ENCODE data around the gene PSPC1. TPM values are rescaled to one million over a fixed set of nuclear protein-coding genes. Genes with fewer than 3 reads are reported as not detected.
A peak's percentile ranks its signal among the peaks of the same experiment; 100 is the strongest.

PSPC1 gene
- total and polyA plus RNA-seq, 2 of the 13 experiments (the other 11 are each of a cell fraction or from before 2014, with no cell fraction given), result 33.5 to 94.0 TPM

- TF ChIP-seq ZNF687 (CRISPR knock-in tag; IDR thresholded peaks at IDR 0.05) (peak; percentile 62), ZNF574 (CRISPR knock-in tag; IDR thresholded peaks at IDR 0.05) (peak; percentile 35; the same call in 1 of the 2 replicates), SP2 (CRISPR knock-in tag; IDR thresholded peaks at IDR 0.05) (0 out of 2 replicates have a peak, but pooled peaks have one; percentile 11), NFKB2 (CRISPR knock-in tag; IDR thresholded peaks at IDR 0.05; ENCODE audit: borderline replicate concordance) (0 out of 2 replicates have a peak, but pooled peaks have one; percentile 22), HOXA5 (CRISPR knock-in tag; IDR thresholded peaks at IDR 0.05) (peak; percentile 24; the same call in 1 of the 2 replicates), POLR2A (IDR thresholded peaks at IDR 0.05; ENCODE audit: insufficient read depth in 1 of 2, low read depth in 2 of 2, low read length in 2 of 2) (peak; percentile 93 to 95), ZNF766 (CRISPR knock-in tag; IDR thresholded peaks at IDR 0.05; ENCODE audit: borderline replicate concordance) (0 out of 2 replicates have a peak, but pooled peaks have one; percentile 70), THAP11 (CRISPR knock-in tag; IDR thresholded peaks at IDR 0.05) (peak; percentile 57), SOX5 (CRISPR knock-in tag; IDR thresholded peaks at IDR 0.05; ENCODE audit: borderline replicate concordance) (0 out of 2 replicates have a peak, but pooled peaks have one; percentile 12), MEIS2 (CRISPR knock-in tag; IDR thresholded peaks at IDR 0.05) (peak; percentile 67; the same call in 1 of the 2 replicates), ZBTB43 (CRISPR knock-in tag; conservative IDR thresholded peaks at IDR 0.05) (peak; percentile 42; the same call in 1 of the 2 replicates), SIN3A (IDR thresholded peaks at IDR 0.05; ENCODE audit: borderline replicate concordance, low read depth, low read length) (peak; percentile 68; the same call in 1 of the 2 replicates), AFF4 (CRISPR knock-in tag; IDR thresholded peaks at IDR 0.05) (0 out of 2 replicates have a peak, but pooled peaks have one; percentile 35), BRD4 (CRISPR knock-in tag; IDR thresholded peaks at IDR 0.05) (peak; percentile 82), SPEN (CRISPR knock-in tag; IDR thresholded peaks at IDR 0.05; ENCODE audit: low read depth) (0 out of 2 replicates have a peak, but pooled peaks have one; percentile 38), PHF20 (CRISPR knock-in tag; IDR thresholded peaks at IDR 0.05) (peak; percentile 43; the same call in 1 of the 2 replicates)
Measured at GRCh38 chr13:19782727-19783682, at the start of gene PSPC1 (continued).
